ENCODE measurements around the gene SND1.

- TF ChIP-seq POLR2A (IDR thresholded peaks at IDR 0.05; ENCODE audit: low read depth, low read length) (no peak), EZH2 (IDR thresholded peaks at IDR 0.05; ENCODE audit: borderline replicate concordance, low read depth, low read length, severe bottlenecking) (no peak), CTCF (IDR thresholded peaks at IDR 0.05; ENCODE audit: extremely low read depth in 1 of 2, insufficient read depth in 1 of 2, low read depth in 1 of 2, low read length in 2 of 2) (no peak), POLR2AphosphoS5 (IDR thresholded peaks at IDR 0.05; ENCODE audit: insufficient read depth, low read depth, low read length) (no peak), MAX (IDR thresholded peaks at IDR 0.05; ENCODE audit: insufficient read depth, insufficient read length) (no peak), JUN (IDR thresholded peaks at IDR 0.05; ENCODE audit: borderline replicate concordance, insufficient read depth, insufficient read length, low read depth) (no peak), FOS (IDR thresholded peaks at IDR 0.05; ENCODE audit: borderline replicate concordance, insufficient read depth, low read length) (no peak), GATA2 (IDR thresholded peaks at IDR 0.05; ENCODE audit: insufficient read depth, insufficient read length, low read depth, low read length) (no peak)
Measured at GRCh38 chr7:127980901-127981300, 328.9 kb downstream of the SND1 start.

Measured in endothelial cell of umbilical vein (primary cell).